ENCODE measurements around the gene METTL9. TPM values are rescaled to one million over a fixed set of nuclear protein-coding genes. Genes with fewer than 3 reads are reported as not detected.
A peak's percentile ranks its signal among the peaks of the same experiment; 100 is the strongest.
"Not testable (repeated sequence)": the region's sequence is repeated elsewhere in the genome, so short reads cannot be mapped to it uniquely, and the experiment has no call there.

The METTL9 gene
- total and polyA plus RNA-seq, 2 experiments from 2014 or later, result 112 to 229 TPM

DNA sequence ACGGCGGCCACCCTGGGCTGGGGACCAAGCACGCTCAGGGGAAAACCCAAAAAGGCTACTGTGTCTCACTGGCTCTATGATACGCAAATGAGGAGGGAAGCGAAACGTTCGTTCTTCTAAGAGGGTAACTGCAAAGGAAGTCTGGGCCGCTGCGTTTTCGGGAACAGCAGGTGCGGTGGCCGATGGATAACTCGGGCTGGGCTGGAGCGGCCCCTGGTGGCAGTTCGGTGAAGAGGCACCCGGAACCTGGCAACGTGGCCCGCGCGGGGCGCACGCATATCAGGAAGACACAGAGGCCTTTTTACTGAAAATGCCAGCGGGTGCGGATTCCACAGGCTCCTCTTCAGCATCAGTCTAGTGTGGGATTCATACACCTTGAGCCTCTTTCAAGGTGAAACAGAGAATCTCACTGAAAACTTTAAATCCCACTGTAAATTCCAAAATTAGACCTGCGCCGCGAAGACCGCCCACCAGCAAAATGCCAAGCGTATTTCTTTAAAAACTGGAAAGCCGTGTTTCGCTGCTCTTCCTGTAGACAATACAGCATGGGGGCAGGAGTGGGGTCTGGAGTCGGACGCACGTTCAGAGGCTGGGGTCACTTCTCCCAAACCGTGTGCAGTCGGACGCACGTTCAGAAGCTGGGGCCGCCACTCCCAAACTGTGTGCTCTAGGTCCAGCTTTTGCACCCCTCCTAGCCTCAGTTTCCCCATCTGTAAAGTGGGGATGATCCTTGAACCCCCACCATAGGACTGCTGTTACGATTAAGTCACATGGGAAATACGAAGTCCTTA, 44.4 kb upstream of the METTL9 start:
- H3K9me3 ChIP-seq (ENCODE audit: low read depth), result no peaks in the 10 kb centered on the region
- no peaks in the 10 kb centered on the region for H3K36me3 ChIP-seq (replicated peaks; ENCODE audit: insufficient read depth, low read depth)
- no peaks in the 10 kb centered on the region for H3K79me2 ChIP-seq
- no peaks in the 10 kb centered on the region for H3K9me2 ChIP-seq (replicated peaks; ENCODE audit: insufficient read depth)
- peak overlapping the region; percentile 75 for H3K4me2 ChIP-seq
- H3K4me1 ChIP-seq (ENCODE audit: insufficient read depth), result no peaks in the 10 kb centered on the region
- no peaks in the 10 kb centered on the region for H4K20me1 ChIP-seq (ENCODE audit: insufficient read depth, poor library complexity, severe bottlenecking)
- peak; percentile 94 for DNase-seq (ENCODE audit: low spot score)
- WGBS (ENCODE audit: low lambda C conversion rate, missing lambda C conversion rate), result 42% methylated on average over 41 of the region's 41 CpGs
- peak overlapping the region; percentile 77 for H2AFZ ChIP-seq
- H3K27me3 ChIP-seq, result peaks cover 3% of the 10 kb centered on the region
- TF ChIP-seq, protein P1, sequence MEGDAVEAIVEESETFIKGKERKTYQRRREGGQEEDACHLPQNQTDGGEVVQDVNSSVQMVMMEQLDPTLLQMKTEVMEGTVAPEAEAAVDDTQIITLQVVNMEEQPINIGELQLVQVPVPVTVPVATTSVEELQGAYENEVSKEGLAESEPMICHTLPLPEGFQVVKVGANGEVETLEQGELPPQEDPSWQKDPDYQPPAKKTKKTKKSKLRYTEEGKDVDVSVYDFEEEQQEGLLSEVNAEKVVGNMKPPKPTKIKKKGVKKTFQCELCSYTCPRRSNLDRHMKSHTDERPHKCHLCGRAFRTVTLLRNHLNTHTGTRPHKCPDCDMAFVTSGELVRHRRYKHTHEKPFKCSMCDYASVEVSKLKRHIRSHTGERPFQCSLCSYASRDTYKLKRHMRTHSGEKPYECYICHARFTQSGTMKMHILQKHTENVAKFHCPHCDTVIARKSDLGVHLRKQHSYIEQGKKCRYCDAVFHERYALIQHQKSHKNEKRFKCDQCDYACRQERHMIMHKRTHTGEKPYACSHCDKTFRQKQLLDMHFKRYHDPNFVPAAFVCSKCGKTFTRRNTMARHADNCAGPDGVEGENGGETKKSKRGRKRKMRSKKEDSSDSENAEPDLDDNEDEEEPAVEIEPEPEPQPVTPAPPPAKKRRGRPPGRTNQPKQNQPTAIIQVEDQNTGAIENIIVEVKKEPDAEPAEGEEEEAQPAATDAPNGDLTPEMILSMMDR (IDR thresholded peaks at IDR 0.05; ENCODE audit: poor library complexity), result peak; percentile 100
- TF ChIP-seq EZH2 (IDR thresholded peaks at IDR 0.05; ENCODE audit: borderline replicate concordance), result no peak
- no peak for TF ChIP-seq EZH2phosphoT487 (IDR thresholded peaks at IDR 0.05; ENCODE audit: low read depth, severe bottlenecking, unreplicated experiment)
- no peak overlapping the region for H3K27ac ChIP-seq
- no peak overlapping the region for H3K4me3 ChIP-seq

DNA sequence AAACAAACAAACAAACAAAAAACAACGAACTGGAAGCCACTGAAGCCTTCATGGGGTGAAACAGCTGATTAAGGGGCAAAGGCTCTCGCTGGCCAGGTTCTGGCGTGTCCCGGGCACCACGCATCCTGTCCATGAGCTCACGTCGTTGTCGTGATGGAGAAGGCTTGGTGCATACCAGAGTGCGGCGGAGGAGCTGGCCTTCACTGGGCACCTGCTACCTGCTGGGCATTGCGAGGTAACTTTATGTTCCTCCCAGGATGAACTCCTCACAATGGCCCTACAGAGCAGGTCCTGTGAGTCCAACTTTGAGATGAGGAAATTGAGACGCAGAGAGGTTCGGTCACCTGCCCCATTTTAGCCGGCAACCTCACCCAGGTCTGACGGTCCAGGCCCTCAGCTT, 43.8 kb upstream of the METTL9 start:
- not testable (repeated sequence) for H3K9me3 ChIP-seq (ENCODE audit: low read depth); H3K4me1 ChIP-seq (ENCODE audit: insufficient read depth); H4K20me1 ChIP-seq (ENCODE audit: insufficient read depth, poor library complexity, severe bottlenecking); H3K9me2 ChIP-seq (replicated peaks; ENCODE audit: insufficient read depth); H2AFZ ChIP-seq; H3K27me3 ChIP-seq; H3K4me2 ChIP-seq; H3K27ac ChIP-seq; H3K36me3 ChIP-seq (replicated peaks; ENCODE audit: insufficient read depth, low read depth); H3K79me2 ChIP-seq; H3K4me3 ChIP-seq; DNase-seq (ENCODE audit: low spot score)
- 92% methylated on average over 15 of the region's 15 CpGs for WGBS (ENCODE audit: low lambda C conversion rate, missing lambda C conversion rate)

DNA sequence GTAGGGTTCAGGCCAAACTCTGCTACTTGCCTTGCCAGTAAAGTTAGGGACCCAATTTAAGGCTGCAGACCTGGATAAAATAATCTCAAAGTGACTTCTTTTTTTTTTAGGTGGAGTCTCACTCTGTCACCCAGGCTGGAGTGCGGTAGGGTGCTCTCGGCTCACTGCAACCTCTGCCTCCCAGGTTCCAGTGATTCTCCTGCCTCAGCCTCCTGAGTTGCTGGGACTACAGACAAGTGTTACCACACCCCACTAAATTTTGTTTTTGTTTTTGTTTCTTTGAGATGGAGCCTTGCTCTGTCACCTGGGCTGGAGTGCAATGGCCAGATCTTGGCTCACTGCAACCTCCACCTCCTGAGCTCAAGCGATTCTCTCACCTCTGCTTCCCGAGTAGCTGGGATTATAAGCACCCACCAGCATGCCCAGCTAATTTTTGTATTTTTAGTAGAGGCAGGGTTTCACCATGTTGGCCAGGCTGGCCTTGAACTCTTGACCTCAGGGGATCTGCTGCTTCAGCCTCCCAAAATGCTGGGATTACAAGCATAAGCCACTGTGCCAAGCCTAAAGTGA, 43.3 kb upstream of the METTL9 start:
- not testable (repeated sequence) for H3K4me3 ChIP-seq; H2AFZ ChIP-seq; H3K27ac ChIP-seq; DNase-seq (ENCODE audit: low spot score); H3K27me3 ChIP-seq; H3K4me2 ChIP-seq; H3K36me3 ChIP-seq (replicated peaks; ENCODE audit: insufficient read depth, low read depth); H4K20me1 ChIP-seq (ENCODE audit: insufficient read depth, poor library complexity, severe bottlenecking); H3K9me2 ChIP-seq (replicated peaks; ENCODE audit: insufficient read depth); H3K4me1 ChIP-seq (ENCODE audit: insufficient read depth); H3K79me2 ChIP-seq; H3K9me3 ChIP-seq (ENCODE audit: low read depth)
- 94% methylated on average over 4 of the region's 4 CpGs for WGBS (ENCODE audit: low lambda C conversion rate, missing lambda C conversion rate)

DNA sequence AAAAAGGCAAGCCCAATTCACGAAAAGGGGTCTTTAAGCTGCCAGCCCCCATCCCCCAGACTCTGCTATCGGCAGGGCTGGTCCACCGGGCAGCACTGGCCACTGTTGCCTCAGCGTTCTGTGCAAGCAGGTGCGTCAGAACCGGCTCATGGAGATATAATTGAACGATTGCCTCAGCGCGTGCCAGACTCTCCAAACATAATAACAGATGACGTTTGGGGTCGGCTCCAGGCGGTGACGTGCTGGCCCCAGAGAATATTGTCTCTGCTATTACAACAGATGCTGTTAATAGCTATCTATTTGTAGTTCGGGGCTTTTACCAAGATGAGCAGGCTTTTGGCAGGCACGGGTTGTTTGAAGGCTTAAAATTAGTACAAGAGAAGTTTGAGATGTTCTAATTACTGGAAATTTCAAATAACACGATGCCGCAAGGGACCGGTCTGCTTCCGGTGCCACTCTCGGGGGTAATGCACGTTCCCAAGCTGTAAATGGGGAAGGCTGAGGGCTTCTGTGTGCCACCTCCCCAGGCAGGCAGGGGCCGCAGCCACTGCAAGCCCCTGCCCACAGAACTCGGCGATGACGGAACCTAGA, 42.6 kb upstream of the METTL9 start:
- not testable (repeated sequence) for H3K27me3 ChIP-seq; H3K9me2 ChIP-seq (replicated peaks; ENCODE audit: insufficient read depth); DNase-seq (ENCODE audit: low spot score); H4K20me1 ChIP-seq (ENCODE audit: insufficient read depth, poor library complexity, severe bottlenecking); H3K36me3 ChIP-seq (replicated peaks; ENCODE audit: insufficient read depth, low read depth); H2AFZ ChIP-seq; H3K9me3 ChIP-seq (ENCODE audit: low read depth); H3K27ac ChIP-seq; H3K4me2 ChIP-seq; H3K4me1 ChIP-seq (ENCODE audit: insufficient read depth); H3K79me2 ChIP-seq; H3K4me3 ChIP-seq
- WGBS (ENCODE audit: low lambda C conversion rate, missing lambda C conversion rate), result 85% methylated on average over 24 of the region's 25 CpGs

DNA sequence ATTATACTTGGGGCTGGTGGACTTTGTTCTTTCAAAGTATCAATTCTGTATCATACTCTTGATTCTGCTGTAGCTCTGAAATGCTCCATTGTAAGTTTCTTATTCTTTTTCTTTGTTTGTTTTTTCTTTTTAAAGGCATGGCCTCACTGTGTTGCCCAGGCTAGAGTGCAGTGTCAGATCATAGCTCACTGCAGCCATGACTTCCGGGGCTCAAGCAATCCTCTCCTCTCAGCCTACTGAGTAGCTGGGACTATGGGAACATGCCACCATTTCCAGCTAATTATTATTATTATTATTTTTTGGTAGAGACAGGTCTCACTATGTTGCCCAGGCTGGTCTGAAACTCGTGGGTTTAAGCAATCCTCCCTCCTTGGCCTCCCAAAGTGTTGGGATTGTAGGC, 38.9 kb upstream of the METTL9 start:
- Histone ChIP-seq H3K27ac (no peak overlapping the region), H2AFZ (no peak overlapping the region), H3K4me1 (ENCODE audit: insufficient read depth) (no peaks in the 10 kb centered on the region), H3K79me2 (no peaks in the 10 kb centered on the region), H3K9me2 (replicated peaks; ENCODE audit: insufficient read depth) (no peaks in the 10 kb centered on the region), H4K20me1 (ENCODE audit: insufficient read depth, poor library complexity, severe bottlenecking) (no peaks in the 10 kb centered on the region), H3K27me3 (peaks cover 3% of the 10 kb centered on the region), H3K4me2 (no peak overlapping the region), H3K9me3 (ENCODE audit: low read depth) (no peaks in the 10 kb centered on the region), H3K4me3 (no peak overlapping the region), H3K36me3 (replicated peaks; ENCODE audit: insufficient read depth, low read depth) (no peaks in the 10 kb centered on the region)
- no peak for DNase-seq (ENCODE audit: low spot score)
- TF ChIP-seq, protein P1 (IDR thresholded peaks at IDR 0.05; ENCODE audit: poor library complexity), result no peak
- TF ChIP-seq EZH2 (IDR thresholded peaks at IDR 0.05; ENCODE audit: borderline replicate concordance), result no peak
- TF ChIP-seq EZH2phosphoT487 (IDR thresholded peaks at IDR 0.05; ENCODE audit: low read depth, severe bottlenecking, unreplicated experiment), result no peak
- WGBS (ENCODE audit: low lambda C conversion rate, missing lambda C conversion rate), result 81% methylated on average over 2 of the region's 2 CpGs

Measured in hepatocyte (in vitro differentiated cells).